Endodermal cell (in vitro differentiated cells): ENCODE results near the gene HOPX. TPM values are rescaled to one million over a fixed set of nuclear protein-coding genes. Genes with fewer than 3 reads are reported as not detected.

Source experiments
- DNase-seq: peaks from one replicate; pipeline ENCODE4 v3.0.0-alpha.2; 2017
- H3K27ac ChIP-seq: 2 replicates; pipeline ENCODE4 v1.5.1; 2013; ENCODE audit warnings: mild to moderate bottlenecking, low read depth, low read length, moderate library complexity
- H3K27me3 ChIP-seq: 2 replicates; pipeline ENCODE4 v1.6.1; 2013; ENCODE audit warnings: mild to moderate bottlenecking, low read length, moderate library complexity; ENCODE audit not compliant: insufficient read depth, control insufficient read depth, poor library complexity, severe bottlenecking
- H3K36me3 ChIP-seq: 2 replicates; pipeline ENCODE4 v1.7.0; 2013; ENCODE audit warnings: mild to moderate bottlenecking, low read length, moderate library complexity; ENCODE audit not compliant: control insufficient read depth, insufficient read depth
- H3K4me1 ChIP-seq: one replicate; pipeline ENCODE4 v1.7.0; 2013; ENCODE audit warnings: low read length; ENCODE audit not compliant: control insufficient read depth, insufficient read depth
- H3K4me3 ChIP-seq: 2 replicates; pipeline ENCODE4 v1.5.1; 2013; ENCODE audit warnings: mild to moderate bottlenecking, low read length, moderate library complexity
- H3K9ac ChIP-seq: 2 replicates; pipeline ENCODE4 v1.6.1; 2013; ENCODE audit warnings: mild to moderate bottlenecking, low read length, moderate library complexity; ENCODE audit not compliant: poor library complexity, severe bottlenecking; ENCODE audit errors: extremely low read depth
- H3K9me3 ChIP-seq: 2 replicates; pipeline ENCODE4 v1.6.1; 2013; ENCODE audit warnings: mild to moderate bottlenecking, low read length, moderate library complexity; ENCODE audit not compliant: control insufficient read depth
- H3K27ac Mint-ChIP-seq: 2 replicates; pipeline ENCODE4 v1.8.0; 2020; ENCODE audit warnings: mixed read lengths
- H3K27me3 Mint-ChIP-seq: 2 replicates; pipeline ENCODE4 v1.8.0; 2021; ENCODE audit warnings: mild to moderate bottlenecking, mixed read lengths; ENCODE audit not compliant: insufficient read depth
- H3K36me3 Mint-ChIP-seq: 2 replicates; pipeline ENCODE4 v1.8.0; 2020; ENCODE audit warnings: low read depth, mixed read lengths
- H3K4me1 Mint-ChIP-seq: 2 replicates; pipeline ENCODE4 v1.8.0; 2020; ENCODE audit warnings: mixed read lengths
- H3K4me3 Mint-ChIP-seq: 2 replicates; pipeline ENCODE4 v1.8.0; 2020; ENCODE audit warnings: mild to moderate bottlenecking, moderate library complexity, mixed read lengths
- H3K9me3 Mint-ChIP-seq: 2 replicates; pipeline ENCODE4 v1.8.0; 2020; ENCODE audit warnings: mild to moderate bottlenecking, mixed read lengths
- WGBS, 2 experiments: methylation state at CpG; one replicate each; pipeline versions ENCODE4 v1.1.5 to v1.1.7; 2013; ENCODE audit warnings: missing lambda C conversion rate in 2 of 2, mixed read lengths in 1 of 2; ENCODE audit not compliant: insufficient coverage in 1 of 2, insufficient read length in 1 of 2; 5-methylcytosine and 5-hydroxymethylcytosine counted together
- total RNA-seq, 2 donors: library from RNA; stranded (reverse); fragmentation: NEBNext Ultra II Directional in 1 of 2; extraction: Animal tissue kit (Norgen Biotek cat#: 25700) in 1 of 2; gene quantifications; 2 replicates in 1 of 2; 3 replicates in 1 of 2; pipeline ENCODE4 v1.2.1, GENCODE V29; 2021
- TF ChIP-seq, protein P1 (sequence below): fragments of 200-600 bp; sonication (generic); conservative IDR thresholded peaks from 2 replicates; pipeline ENCODE4 v1.5.0; 2021; ENCODE audit warnings: antibody characterized with exemption, mild to moderate bottlenecking

HOPX gene
- total RNA-seq, 2 donors from 2014 or later: not detected

DNA sequence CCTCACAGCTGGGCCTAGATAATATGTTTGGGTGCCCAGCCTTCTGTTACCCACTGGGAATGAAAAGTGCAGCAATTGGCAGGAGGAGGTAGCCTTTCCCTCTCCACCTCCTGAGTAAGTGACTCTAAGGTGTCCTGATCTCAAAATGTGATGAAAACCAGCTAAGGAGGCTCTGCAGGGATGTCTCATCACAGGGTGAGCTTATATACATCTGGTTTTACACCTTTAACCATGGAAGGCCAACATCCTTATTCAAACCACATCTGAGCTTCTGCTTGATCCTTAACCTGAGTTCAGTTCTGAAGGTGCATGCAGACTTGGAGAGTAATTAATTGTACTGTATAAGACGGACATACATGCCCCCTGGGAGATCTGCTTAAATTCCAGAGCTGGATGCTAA, 53.7 kb downstream of the HOPX start:
- H3K9ac ChIP-seq: no peak overlapping the region
- H3K4me1 Mint-ChIP-seq: no peaks in the 10 kb centered on the region
- 89 to 95% methylated on average over 1 of the region's 1 CpG for WGBS, 2 experiments
- H3K27ac Mint-ChIP-seq: no peak overlapping the region
- H3K27me3 ChIP-seq: no peaks in the 10 kb centered on the region
- DNase-seq: no peak
- H3K4me1 ChIP-seq: no peaks in the 10 kb centered on the region
- no peak overlapping the region for H3K27ac ChIP-seq
- H3K9me3 Mint-ChIP-seq: peaks cover 47% of the 10 kb centered on the region
- H3K4me3 ChIP-seq: no peak overlapping the region
- H3K4me3 Mint-ChIP-seq: no peak overlapping the region
- peaks cover 28% of the 10 kb centered on the region for H3K9me3 ChIP-seq
- TF ChIP-seq, protein P1, sequence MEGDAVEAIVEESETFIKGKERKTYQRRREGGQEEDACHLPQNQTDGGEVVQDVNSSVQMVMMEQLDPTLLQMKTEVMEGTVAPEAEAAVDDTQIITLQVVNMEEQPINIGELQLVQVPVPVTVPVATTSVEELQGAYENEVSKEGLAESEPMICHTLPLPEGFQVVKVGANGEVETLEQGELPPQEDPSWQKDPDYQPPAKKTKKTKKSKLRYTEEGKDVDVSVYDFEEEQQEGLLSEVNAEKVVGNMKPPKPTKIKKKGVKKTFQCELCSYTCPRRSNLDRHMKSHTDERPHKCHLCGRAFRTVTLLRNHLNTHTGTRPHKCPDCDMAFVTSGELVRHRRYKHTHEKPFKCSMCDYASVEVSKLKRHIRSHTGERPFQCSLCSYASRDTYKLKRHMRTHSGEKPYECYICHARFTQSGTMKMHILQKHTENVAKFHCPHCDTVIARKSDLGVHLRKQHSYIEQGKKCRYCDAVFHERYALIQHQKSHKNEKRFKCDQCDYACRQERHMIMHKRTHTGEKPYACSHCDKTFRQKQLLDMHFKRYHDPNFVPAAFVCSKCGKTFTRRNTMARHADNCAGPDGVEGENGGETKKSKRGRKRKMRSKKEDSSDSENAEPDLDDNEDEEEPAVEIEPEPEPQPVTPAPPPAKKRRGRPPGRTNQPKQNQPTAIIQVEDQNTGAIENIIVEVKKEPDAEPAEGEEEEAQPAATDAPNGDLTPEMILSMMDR: no peak
- H3K36me3 Mint-ChIP-seq: peaks cover 3% of the 10 kb centered on the region
- H3K27me3 Mint-ChIP-seq: peaks cover 12% of the 10 kb centered on the region
- H3K36me3 ChIP-seq: no peaks in the 10 kb centered on the region

DNA sequence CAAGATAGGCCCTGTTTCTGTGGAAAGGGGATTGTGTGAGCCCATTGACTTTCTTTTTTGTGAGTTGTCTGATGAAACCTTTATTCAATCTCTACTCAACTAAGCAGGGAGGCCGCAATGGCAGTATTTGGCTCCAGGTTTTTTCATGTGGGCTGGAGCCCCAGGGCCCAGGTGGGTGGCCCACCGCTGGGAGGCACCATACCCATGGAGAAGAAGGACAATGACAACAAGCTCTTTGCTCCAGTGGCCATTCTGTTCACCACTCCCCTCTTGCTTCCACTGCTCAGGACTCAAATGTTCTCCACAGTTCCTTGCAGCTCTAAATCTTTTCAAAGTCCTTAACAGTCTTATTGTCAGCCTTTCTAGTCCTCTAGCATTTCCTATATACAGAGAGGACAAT, 54.1 kb downstream of the HOPX start:
- Mint-ChIP-seq H3K27me3 (peaks cover 11% of the 10 kb centered on the region), H3K4me1 (no peaks in the 10 kb centered on the region), H3K4me3 (no peak overlapping the region), H3K27ac (no peak overlapping the region), H3K36me3 (peaks cover 3% of the 10 kb centered on the region), H3K9me3 (peaks cover 47% of the 10 kb centered on the region)
- Histone ChIP-seq H3K4me3 (no peak overlapping the region), H3K4me1 (no peaks in the 10 kb centered on the region), H3K27ac (no peak overlapping the region), H3K36me3 (no peaks in the 10 kb centered on the region), H3K27me3 (no peaks in the 10 kb centered on the region), H3K9ac (no peak overlapping the region), H3K9me3 (peaks cover 28% of the 10 kb centered on the region)
- TF ChIP-seq, protein P1: no peak
- no peak for DNase-seq
- 80 to 90% methylated on average over 1 to 2 of the region's 2 CpGs for WGBS, 2 experiments

DNA sequence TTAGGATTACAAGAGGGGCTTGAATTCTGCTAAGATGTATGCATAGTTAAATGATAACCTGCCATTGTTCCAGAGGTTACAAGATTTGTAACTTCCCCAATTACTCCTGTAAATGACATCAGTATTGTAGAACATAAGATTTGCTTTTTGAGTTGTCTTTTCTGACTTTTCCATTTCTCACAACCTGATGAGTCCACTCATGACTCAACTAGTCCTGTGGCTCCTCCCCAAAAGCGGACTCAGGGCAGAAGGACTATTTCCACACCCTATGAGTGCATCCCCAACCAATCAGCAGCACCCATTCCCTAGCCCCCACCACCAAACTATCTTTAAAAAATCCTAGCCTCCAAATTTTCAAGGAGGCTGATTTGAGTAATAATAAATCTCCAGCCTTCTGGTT, 54.7 kb downstream of the HOPX start:
- WGBS, 2 experiments: 73% methylated on average over 1 of the region's 1 CpG; no CpG with 5 or more reads in 1 of the 2 experiments

More for the DNA sequence above, 54.7 kb downstream of the HOPX start:
- H3K4me3 ChIP-seq: no peak overlapping the region
- Mint-ChIP-seq H3K27ac (no peak overlapping the region), H3K4me1 (no peaks in the 10 kb centered on the region), H3K4me3 (no peak overlapping the region), H3K36me3 (peaks cover 3% of the 10 kb centered on the region), H3K9me3 (peaks cover 47% of the 10 kb centered on the region), H3K27me3 (peaks cover 8% of the 10 kb centered on the region)
- TF ChIP-seq, protein P1: no peak
- no peaks in the 10 kb centered on the region for H3K27me3 ChIP-seq
- DNase-seq: no peak
- no peaks in the 10 kb centered on the region for H3K4me1 ChIP-seq
- H3K9me3 ChIP-seq: peaks cover 28% of the 10 kb centered on the region
- no peak overlapping the region for H3K9ac ChIP-seq
- no peaks in the 10 kb centered on the region for H3K36me3 ChIP-seq
- no peak overlapping the region for H3K27ac ChIP-seq
